Right lobe of liver (tissue), 4 donors: Measurements from ENCODE around the gene POLR3B.

Experiments
- CTCF ChIP-seq, 4 donors: fragments of 200-600 bp in 3 of 4; fragments of 450-650 bp in 1 of 4; IDR thresholded peaks; one replicate each; pipeline versions ENCODE4 v1.5.1 to v1.8.0; 2016 to 2022; ENCODE audit warnings: antibody characterized with exemption in 4 of 4, mild to moderate bottlenecking in 2 of 4
- POLR2A ChIP-seq: fragments of 450-650 bp; IDR thresholded peaks from one replicate; pipeline ENCODE4 v1.6.1; 2017; ENCODE audit warnings: antibody characterized with exemption, mild to moderate bottlenecking
- donor health status: DM: no; HTN: no; CAD: no.
- donor health status: DM: no; HTN: no; CAD: no.
- donor health status: DM: no; HTN: yes; CAD: no.

DNA sequence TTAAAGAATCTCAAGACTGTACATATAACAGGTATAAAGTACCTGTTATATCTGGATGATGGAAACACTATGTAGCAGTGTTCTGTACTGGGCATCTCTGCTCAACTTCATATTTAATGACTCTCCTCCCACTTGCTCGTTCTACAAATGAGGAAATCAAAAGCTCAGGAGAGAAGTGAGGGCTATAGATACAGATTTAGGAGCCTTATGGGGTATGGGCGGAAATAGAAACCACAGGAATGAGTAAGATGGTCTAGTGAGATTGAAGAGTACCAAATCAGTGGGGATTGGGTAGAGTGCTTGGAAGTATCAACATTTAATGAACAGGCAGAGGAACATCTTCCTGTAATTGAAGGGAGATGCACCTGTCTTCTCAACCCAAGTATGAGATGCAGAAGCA lies 23.8 kb upstream of the POLR3B start:
- no peak for TF ChIP-seq CTCF (IDR thresholded peaks at IDR 0.05)
- TF ChIP-seq POLR2A = no peak
